GM19438 (cell line): ENCODE results near the gene COL5A2.

ENCODE experiments used
- ATAC-seq: cut with Tn5 transposase; IDR thresholded peaks from one replicate; pipeline ENCODE4 v1.9.1; 2021; ENCODE audit warnings: low read depth; ENCODE audit not compliant: unreplicated experiment

COL5A2 gene

DNA sequence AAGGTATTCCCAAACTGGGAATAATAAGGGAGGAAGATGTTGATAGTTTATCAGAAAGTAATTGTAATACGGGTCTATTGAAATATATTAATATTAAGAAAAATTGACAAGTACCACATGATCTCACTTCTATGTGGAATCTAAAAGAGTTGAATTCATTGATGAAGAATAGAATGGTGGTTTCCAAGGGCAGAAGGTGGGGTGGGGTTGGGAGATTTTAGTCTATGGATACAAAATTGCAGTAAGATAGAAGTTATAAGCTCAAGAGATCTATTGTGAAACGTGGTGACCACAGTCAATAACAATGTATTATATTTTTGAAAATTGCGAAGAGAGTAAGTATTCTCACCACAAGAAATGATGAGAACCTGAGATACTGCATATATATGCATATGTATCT lies 166.5 kb downstream of the COL5A2 start:
- no peak for ATAC-seq

DNA sequence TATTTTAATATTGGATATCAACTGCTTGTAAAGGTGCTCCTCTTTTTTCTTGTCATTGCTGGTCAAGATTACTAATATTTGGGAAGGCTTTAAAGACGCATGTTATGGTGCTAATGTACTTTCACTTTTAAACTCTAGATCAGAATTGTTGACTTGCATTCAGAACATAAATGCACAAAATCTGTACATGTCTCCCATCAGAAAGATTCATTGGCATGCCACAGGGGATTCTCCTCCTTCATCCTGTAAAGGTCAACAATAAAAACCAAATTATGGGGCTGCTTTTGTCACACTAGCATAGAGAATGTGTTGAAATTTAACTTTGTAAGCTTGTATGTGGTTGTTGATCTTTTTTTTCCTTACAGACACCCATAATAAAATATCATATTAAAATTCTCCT lies 167.2 kb downstream of the COL5A2 start:
- no peak for ATAC-seq

DNA sequence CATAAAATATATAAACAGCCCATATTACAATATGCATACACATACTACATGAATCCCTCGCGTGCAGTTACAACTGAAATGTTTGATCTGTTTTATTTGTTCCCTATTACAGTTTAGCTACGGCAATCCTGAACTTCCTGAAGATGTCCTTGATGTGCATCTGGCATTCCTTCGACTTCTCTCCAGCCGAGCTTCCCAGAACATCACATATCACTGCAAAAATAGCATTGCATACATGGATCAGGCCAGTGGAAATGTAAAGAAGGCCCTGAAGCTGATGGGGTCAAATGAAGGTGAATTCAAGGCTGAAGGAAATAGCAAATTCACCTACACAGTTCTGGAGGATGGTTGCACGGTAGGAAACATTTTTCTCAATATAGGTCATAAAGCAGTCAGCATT lies 169.0 kb downstream of the COL5A2 start:
- ATAC-seq = no peak

DNA sequence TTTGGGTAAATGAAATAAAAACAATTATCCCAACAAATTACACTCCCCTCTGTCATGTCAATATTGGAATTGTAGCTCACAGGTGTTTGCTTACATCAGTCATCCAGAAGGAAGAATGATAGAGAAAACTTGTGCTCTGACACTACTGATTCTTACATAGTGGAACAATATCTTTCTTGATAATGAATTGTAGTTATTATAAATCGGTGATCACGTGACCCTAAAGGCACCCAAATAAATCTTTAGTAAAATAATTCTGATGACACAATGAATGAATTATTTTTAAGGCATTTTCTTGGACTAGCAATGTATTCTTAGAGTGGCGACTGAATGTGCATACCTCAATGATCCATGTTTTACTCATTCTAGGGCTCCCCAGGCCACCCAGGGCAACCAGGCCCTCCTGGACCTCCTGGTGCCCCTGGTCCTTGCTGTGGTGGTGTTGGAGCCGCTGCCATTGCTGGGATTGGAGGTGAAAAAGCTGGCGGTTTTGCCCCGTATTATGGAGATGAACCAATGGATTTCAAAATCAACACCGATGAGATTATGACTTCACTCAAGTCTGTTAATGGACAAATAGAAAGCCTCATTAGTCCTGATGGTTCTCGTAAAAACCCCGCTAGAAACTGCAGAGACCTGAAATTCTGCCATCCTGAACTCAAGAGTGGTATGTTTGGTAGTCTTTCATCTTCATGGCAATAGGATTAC lies 170.9 kb downstream of the COL5A2 start:
- ATAC-seq = no peak

DNA sequence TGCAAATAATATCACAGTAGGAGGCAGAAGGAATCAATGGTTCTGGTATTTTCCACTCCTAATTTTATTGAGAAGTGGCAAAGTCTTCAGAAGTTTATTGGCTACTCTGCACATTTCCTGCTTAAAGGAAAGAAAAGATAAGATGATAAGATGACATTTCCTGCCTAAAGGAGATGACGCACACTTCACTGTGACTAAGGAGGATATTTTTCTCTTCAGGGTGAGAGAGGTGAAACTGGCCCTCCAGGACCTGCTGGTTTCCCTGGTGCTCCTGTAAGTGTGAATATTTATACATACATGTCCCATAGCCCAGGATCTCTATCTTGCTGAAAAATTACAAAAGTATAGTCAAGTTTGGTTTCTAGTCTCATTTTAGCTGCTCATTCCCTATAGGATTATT lies 177.5 kb downstream of the COL5A2 start:
- ATAC-seq = no peak

DNA sequence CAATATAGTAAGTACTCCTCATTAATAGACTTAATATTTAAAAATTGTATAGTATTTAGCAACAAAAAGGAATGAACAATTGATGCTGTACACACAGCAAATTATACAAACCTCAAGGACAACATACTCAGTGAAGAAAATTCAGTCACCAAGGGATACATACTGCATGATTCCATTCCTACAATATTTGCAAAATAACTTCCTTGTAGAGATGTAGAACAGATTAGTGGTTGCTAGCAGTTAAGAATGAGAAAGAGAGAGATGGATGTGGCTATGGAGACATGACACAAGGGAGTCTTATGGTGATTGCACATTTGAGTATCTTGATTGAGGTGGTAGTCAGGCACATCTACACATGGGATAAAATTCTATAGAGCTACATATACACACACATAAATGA lies 179.3 kb downstream of the COL5A2 start:
- no peak for ATAC-seq

DNA sequence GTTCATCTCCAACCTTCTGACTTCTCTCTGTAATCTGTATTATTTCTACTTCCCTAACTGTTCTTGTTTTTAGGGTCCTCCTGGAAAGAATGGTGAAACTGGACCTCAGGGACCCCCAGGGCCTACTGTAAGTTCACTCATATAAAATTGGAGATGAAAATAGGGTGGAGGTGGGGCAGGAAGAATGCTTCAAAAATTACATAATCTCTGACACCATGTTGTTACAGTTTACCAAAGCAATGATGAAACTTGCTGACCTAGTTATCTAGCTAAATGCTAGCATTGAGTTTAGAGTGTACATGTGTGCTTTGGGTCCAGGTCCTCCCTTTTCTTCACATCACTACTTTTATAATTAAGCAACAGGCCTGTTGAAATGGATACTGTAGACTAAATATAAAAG lies 182.3 kb downstream of the COL5A2 start:
- ATAC-seq = no peak

DNA sequence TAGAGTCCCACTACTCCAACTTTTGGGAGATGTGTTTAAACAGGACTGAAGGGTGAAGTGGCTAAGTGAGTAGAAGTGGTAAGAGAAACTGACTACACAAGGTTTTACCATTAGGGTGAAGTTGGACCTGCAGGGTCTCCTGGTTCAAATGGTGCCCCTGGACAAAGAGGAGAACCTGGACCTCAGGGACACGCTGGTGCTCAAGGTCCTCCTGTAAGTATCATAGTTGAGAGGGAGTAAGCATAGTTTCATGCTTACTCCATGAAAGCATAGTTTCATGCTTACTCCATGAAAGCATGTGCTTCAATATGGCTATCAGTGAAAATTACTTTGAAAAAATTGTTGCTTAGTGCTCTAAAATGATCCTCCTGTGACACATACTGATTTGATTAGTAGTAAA lies 186.3 kb downstream of the COL5A2 start:
- ATAC-seq = no peak

DNA sequence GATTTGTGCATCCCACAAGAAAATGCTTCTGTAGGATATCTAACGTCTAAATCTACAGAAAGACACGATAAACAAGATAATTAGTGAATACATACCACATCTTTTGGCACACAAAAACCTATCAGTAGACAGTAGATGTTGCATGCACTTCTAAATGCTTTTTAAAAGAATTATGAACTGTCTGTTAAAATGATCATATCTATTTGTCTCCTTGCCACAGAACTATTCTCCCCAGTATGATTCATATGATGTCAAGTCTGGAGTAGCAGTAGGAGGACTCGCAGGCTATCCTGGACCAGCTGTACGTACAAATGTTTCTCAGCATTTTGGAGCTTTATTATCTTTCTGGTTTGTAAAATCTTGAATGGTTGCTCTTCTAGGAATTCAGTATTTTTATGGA lies 192.7 kb downstream of the COL5A2 start:
- ATAC-seq = no peak

DNA sequence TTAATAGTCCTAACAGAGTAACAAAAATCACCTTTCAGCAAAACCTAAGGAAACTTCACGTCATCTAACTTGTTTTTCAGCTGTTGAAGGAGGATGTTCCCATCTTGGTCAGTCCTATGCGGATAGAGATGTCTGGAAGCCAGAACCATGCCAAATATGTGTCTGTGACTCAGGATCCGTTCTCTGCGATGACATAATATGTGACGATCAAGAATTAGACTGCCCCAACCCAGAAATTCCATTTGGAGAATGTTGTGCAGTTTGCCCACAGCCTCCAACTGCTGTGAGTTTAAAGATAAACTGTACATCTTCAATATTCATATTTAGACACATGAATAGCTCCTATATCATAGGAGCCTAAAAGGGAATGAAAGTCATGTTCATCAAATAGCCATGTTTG lies 194.9 kb downstream of the COL5A2 start:
- no peak for ATAC-seq

DNA sequence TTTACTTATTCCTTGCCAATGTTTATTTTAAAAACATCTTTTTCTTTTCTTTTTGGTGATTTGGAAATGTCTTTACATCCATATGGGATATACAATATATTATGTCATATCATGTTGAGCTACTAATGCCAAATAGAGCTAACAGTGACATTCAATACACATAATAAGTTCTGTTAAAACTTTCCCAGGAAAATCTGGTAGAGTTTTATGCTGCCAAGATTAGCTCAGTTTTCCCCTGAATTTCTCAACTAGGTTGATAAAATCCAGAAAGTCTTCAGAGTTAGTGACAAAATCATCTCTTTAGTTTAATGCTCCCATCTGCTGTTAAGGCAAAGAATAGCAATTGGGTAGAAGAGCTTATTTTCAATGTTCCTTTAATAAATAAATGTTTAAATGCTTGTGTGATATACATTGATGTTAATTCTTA lies 195.5 kb downstream of the COL5A2 start:
- ATAC-seq = no peak

DNA sequence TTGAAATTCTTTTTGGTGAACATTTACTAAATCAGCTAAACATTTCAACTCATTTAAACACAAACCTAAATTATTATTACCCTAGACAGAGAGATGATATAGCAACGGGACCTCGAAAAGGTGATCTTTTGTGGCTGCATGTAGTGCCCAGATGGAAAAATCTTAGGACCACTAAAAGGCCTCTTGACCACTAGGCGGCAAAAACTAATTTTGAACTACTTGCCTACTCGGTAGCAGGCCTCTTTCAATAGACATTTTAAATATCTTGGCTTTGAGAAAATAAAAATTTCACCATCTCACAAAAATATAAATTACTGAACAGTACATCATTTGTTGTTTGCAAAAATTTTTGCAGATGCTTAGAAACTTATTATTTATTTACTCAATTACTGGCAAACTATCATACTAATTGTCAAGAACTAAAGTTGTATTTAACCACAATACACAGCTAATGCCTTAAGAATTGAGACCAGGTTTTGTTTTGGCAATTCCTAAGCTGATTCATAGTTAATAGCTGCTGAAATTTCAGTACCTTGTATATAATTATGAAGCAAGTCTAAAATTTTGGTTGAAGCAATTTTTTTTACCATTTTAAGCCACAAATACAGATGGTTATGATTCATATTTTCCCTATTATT lies 196.0 kb downstream of the COL5A2 start:
- no peak for ATAC-seq
